ENCODE measurements around the gene FBXW9. TPM values are rescaled to one million over a fixed set of nuclear protein-coding genes. Genes with fewer than 3 reads are reported as not detected.

Gene FBXW9
- total and polyA plus RNA-seq, 2 of the 13 experiments (the other 11 are each of a cell fraction or from before 2014, with no cell fraction given): 5.7 to 6.1 TPM

DNA sequence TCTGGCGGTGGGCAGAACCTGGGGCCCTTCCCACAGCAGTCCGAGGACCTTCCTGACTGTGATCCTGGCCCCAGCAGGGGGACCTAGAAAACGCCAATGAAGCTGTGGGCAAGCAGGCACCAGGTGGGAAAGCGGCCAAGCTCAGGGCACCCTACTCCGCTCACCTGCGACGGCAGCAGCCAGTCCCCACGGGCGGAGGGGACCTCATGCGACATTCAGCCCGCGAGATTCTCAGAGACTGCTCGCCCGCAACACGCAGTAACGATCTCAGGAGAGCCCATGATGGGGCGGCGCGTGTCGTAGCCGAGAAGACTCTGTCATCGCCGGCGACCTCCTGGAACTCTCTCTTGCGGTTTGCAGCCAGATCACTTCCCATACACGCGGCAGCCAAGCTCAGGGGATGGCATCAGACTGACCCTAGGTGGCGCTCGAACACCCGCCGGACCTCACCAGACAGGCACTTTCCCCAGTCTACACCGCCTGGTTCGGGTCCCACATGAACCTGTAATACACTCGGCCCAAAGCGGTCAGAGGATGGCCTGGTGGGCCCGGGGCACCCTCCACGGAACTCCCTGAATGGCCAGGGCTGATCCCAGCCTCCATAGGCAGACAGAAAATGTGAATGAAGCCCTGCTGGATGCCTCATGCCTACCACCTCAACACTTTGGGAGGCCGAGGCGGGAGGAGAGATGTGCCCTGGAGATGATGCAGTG lies 56.4 kb downstream of the FBXW9 start (continued):
- TF ChIP-seq, protein P1, sequence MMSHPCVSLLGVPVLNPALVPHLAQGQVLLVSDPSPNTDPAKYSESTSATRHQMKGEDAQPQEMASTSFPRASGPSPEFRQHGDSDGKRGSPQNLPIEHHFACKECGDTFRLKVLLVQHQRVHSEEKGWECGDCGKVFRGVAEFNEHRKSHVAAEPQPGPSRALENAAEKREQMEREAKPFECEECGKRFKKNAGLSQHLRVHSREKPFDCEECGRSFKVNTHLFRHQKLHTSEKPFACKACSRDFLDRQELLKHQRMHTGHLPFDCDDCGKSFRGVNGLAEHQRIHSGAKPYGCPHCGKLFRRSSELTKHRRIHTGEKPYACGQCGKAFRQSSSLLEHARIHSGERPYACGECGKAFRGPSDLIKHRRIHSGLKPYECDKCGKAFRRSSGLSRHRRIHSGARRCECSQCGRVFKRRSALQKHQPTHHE (CRISPR knock-in tag; IDR thresholded peaks at IDR 0.05; ENCODE audit: borderline replicate concordance): no peak
- no peak for TF ChIP-seq JUNB (CRISPR knock-in tag; IDR thresholded peaks at IDR 0.05; ENCODE audit: borderline replicate concordance)
- no peak for TF ChIP-seq SIX1 (CRISPR knock-in tag; IDR thresholded peaks at IDR 0.05; ENCODE audit: borderline replicate concordance)
- TF ChIP-seq ZBTB38 (CRISPR knock-in tag; IDR thresholded peaks at IDR 0.05): peak; percentile 98
- no peak for TF ChIP-seq PAX8 (CRISPR knock-in tag; IDR thresholded peaks at IDR 0.05; ENCODE audit: borderline replicate concordance)
- no peak for TF ChIP-seq CBX2 (IDR thresholded peaks at IDR 0.05; ENCODE audit: low read depth, low read length)
- no peak for TF ChIP-seq CBX2 (CRISPR knock-in tag; IDR thresholded peaks at IDR 0.05; ENCODE audit: low read depth)
- no peak for TF ChIP-seq ZNF557 (CRISPR knock-in tag; IDR thresholded peaks at IDR 0.05)
- TF ChIP-seq SP1 (IDR thresholded peaks at IDR 0.05): no peak
- no peak for TF ChIP-seq SP1 (CRISPR knock-in tag; IDR thresholded peaks at IDR 0.05)
- TF ChIP-seq HES4 (CRISPR knock-in tag; IDR thresholded peaks at IDR 0.05; ENCODE audit: borderline replicate concordance): no peak
- TF ChIP-seq, protein P2, sequence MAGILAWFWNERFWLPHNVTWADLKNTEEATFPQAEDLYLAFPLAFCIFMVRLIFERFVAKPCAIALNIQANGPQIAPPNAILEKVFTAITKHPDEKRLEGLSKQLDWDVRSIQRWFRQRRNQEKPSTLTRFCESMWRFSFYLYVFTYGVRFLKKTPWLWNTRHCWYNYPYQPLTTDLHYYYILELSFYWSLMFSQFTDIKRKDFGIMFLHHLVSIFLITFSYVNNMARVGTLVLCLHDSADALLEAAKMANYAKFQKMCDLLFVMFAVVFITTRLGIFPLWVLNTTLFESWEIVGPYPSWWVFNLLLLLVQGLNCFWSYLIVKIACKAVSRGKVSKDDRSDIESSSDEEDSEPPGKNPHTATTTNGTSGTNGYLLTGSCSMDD (CRISPR knock-in tag; IDR thresholded peaks at IDR 0.05): no peak
- 0 out of 2 replicates have a peak, but pooled peaks have one; percentile 6 for TF ChIP-seq ZBTB7A (CRISPR knock-in tag; IDR thresholded peaks at IDR 0.05)
- TF ChIP-seq NR2F6 (IDR thresholded peaks at IDR 0.05): no peak
- TF ChIP-seq NR2F6 (CRISPR knock-in tag; IDR thresholded peaks at IDR 0.05): 0 out of 2 replicates have a peak, but pooled peaks have one; percentile 30
- TF ChIP-seq ZNF703 (CRISPR knock-in tag; IDR thresholded peaks at IDR 0.05; ENCODE audit: borderline replicate concordance): no peak
- TF ChIP-seq ZNF431 (CRISPR knock-in tag; IDR thresholded peaks at IDR 0.05; ENCODE audit: borderline replicate concordance, low read depth): no peak
- TF ChIP-seq, protein P3, sequence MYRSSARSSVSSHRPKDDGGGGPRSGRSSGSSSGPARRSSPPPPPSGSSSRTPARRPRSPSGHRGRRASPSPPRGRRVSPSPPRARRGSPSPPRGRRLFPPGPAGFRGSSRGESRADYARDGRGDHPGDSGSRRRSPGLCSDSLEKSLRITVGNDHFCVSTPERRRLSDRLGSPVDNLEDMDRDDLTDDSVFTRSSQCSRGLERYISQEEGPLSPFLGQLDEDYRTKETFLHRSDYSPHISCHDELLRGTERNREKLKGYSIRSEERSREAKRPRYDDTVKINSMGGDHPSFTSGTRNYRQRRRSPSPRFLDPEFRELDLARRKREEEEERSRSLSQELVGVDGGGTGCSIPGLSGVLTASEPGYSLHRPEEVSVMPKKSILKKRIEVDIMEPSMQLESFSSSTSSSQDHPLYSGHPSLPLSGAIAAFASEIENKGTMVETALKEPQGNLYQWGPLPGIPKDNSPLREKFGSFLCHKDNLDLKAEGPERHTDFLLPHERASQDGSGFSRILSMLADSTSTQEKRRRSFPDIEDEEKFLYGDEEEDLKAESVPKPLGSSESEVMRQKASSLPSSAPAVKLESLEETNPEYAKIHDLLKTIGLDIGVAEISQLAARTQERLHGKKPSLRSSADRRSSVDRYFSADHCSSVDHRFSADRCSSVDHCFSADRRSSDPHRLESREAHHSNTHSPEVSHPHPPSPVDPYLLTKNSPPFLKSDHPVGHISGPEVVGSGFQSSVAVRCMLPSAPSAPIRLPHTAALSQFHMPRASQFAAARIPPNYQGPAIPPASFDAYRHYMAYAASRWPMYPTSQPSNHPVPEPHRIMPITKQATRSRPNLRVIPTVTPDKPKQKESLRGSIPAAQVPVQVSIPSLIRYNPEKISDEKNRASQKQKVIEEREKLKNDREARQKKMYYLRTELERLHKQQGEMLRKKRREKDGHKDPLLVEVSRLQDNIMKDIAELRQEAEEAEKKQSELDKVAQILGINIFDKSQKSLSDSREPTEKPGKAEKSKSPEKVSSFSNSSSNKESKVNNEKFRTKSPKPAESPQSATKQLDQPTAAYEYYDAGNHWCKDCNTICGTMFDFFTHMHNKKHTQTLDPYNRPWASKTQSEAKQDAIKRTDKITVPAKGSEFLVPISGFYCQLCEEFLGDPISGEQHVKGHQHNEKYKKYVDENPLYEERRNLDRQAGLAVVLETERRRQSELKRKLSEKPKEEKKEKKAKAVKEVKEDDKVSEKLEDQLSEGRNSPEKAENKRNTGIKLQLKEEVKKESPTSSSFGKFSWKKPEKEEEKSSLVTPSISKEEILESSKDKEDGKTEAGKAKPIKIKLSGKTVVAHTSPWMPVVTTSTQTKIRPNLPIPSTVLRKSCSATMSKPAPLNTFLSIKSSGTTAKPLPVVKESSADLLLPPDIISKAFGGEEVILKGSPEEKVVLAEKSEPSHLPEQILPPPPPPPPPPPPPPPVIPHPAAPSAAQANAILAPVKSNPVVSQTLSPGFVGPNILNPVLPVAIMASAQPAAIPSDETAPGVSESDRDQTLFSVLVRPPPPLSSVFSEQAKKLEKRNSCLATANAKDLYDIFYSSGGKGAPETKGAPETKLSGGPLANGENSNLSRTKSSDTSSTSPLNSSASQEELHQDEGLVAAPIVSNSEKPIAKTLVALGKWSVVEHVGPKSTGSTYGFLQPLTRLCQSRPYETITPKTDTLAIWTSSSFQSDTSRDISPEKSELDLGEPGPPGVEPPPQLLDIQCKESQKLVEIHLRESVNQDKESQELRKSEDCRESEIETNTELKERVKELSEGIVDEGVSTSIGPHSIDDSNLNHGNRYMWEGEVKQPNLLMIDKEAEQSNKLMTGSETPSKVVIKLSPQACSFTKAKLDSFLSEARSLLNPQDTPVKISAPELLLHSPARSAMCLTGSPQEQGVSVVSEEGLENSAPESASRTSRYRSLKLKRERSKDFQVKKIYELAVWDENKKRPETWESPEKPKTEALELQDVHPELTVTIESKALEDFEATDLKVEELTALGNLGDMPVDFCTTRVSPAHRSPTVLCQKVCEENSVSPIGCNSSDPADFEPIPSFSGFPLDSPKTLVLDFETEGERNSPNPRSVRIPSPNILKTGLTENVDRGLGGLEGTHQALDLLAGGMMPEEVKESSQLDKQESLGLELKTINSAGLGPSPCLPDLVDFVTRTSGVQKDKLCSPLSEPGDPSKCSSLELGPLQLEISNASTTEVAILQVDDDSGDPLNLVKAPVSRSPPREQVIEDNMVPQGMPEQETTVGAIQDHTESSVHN (CRISPR knock-in tag; IDR thresholded peaks at IDR 0.05): no peak
- peak; percentile 42; the same call in 1 of the 2 replicates for TF ChIP-seq ZNF777 (CRISPR knock-in tag; IDR thresholded peaks at IDR 0.05)
- no peak for TF ChIP-seq HNRNPL (IDR thresholded peaks at IDR 0.05; ENCODE audit: low read depth, low read length)
- TF ChIP-seq TCF7L2 (IDR thresholded peaks at IDR 0.05; ENCODE audit: low read depth, low read length): no peak
- TF ChIP-seq ZNF17 (CRISPR knock-in tag; IDR thresholded peaks at IDR 0.05): no peak
